CD4-positive, alpha-beta memory T cell (primary cell): ENCODE results near the gene ME3. TPM values are rescaled to one million over a fixed set of nuclear protein-coding genes. Genes with fewer than 3 reads are reported as not detected.

ENCODE experiments used
- CTCF ChIA-PET: fragments of 350-600 bp; sonication (Branson Sonifier 250); formaldehyde crosslinking; loops from one replicate; lab custom pipeline; 2021; ENCODE audit warnings: inconsistent platforms; ENCODE audit not compliant: partially characterized antibody; lab: Charles Lee
- POLR2A ChIA-PET: fragments of 350-600 bp; sonication (Branson Sonifier 250); formaldehyde crosslinking; loops from one replicate; lab custom pipeline; 2021; ENCODE audit not compliant: partially characterized antibody; lab: Charles Lee
- DNase-seq, 5 donors: peaks; one replicate each; pipeline versions ENCODE4 v3.0.0 to v3.0.0-alpha.2; 2020 to 2022; ENCODE audit warnings: mixed read lengths in 1 of 5
- H3K27ac ChIP-seq: one replicate; pipeline ENCODE4 v1.7.0; 2013; ENCODE audit warnings: low read depth, low read length
- H3K27me3 ChIP-seq: 2 replicates; pipeline ENCODE4 v1.7.0; 2013; ENCODE audit warnings: mild to moderate bottlenecking, low read length, moderate library complexity; ENCODE audit not compliant: insufficient read depth
- H3K36me3 ChIP-seq: 2 replicates; pipeline ENCODE4 v1.7.0; 2013; ENCODE audit warnings: mild to moderate bottlenecking, low read length, moderate library complexity; ENCODE audit not compliant: insufficient read depth
- H3K4me1 ChIP-seq: 2 replicates; pipeline ENCODE4 v1.7.0; 2013; ENCODE audit warnings: mild to moderate bottlenecking, low read length, moderate library complexity; ENCODE audit not compliant: insufficient read depth
- H3K4me3 ChIP-seq, 2 donors: one replicate each; pipeline ENCODE4 v1.7.0; 2013; ENCODE audit warnings: low read length in 2 of 2, mild to moderate bottlenecking in 1 of 2
- H3K9me3 ChIP-seq, 2 donors: one replicate each; pipeline ENCODE4 v1.7.0; 2013; ENCODE audit warnings: low read length in 2 of 2, control low read depth in 1 of 2; ENCODE audit not compliant: control insufficient read depth in 1 of 2
- H3K27ac Mint-ChIP-seq, 7 donors: one replicate each; pipeline ENCODE4 v1.8.0; 2020 to 2021; ENCODE audit warnings: mixed read lengths in 7 of 7, mild to moderate bottlenecking in 6 of 7, inconsistent platforms in 3 of 7, moderate library complexity in 3 of 7
- H3K27me3 Mint-ChIP-seq, 2 donors: one replicate each; pipeline ENCODE4 v1.8.0; 2020 to 2021; ENCODE audit warnings: mixed read lengths in 2 of 2
- H3K36me3 Mint-ChIP-seq, 2 donors: one replicate each; pipeline ENCODE4 v1.8.0; 2020 to 2021; ENCODE audit warnings: mixed read lengths in 2 of 2, inconsistent platforms in 1 of 2, mild to moderate bottlenecking in 1 of 2
- H3K4me1 Mint-ChIP-seq, 4 donors: one replicate each; pipeline ENCODE4 v1.8.0; 2020 to 2021; ENCODE audit warnings: mixed read lengths in 4 of 4, mild to moderate bottlenecking in 1 of 4
- H3K4me3 Mint-ChIP-seq, 8 donors: one replicate each; pipeline ENCODE4 v1.8.0; 2020 to 2021; ENCODE audit warnings: mixed read lengths in 8 of 8, mild to moderate bottlenecking in 7 of 8, moderate library complexity in 6 of 8, inconsistent platforms in 3 of 8
- H3K9me3 Mint-ChIP-seq, 8 donors: one replicate each; pipeline ENCODE4 v1.8.0; 2020 to 2021; ENCODE audit warnings: mixed read lengths in 8 of 8, mild to moderate bottlenecking in 5 of 8, inconsistent platforms in 3 of 8, moderate library complexity in 1 of 8
- intact Hi-C: fragments of 100-400 bp; cut with micrococcal nuclease; formaldehyde crosslinking; loops from one replicate; pipeline ENCODE4 v1.15.1; 2023
- polyA plus RNA-seq, 2 donors: library from polyadenylated mRNA; unstranded; fragments of 300-500 nt; fragmentation: Illumina TruSeq; gene quantifications; one replicate each; pipeline ENCODE4 v1.2.3, GENCODE V29; 2021
- total RNA-seq, 2 experiments: library from RNA; stranded (reverse); gene quantifications; one replicate each; pipeline ENCODE4 v1.2.3, GENCODE V29; 2021

Gene ME3
- total and polyA plus RNA-seq, 4 experiments from 2014 or later, result 0.15 to 1.9 (median 1.3) TPM; not detected in 1

GRCh38 chr11:86678823-86679222 lies 6.4 kb upstream of the ME3 start:
- H3K27ac Mint-ChIP-seq, result no peak overlapping the region
- no peaks in the 10 kb centered on the region for H3K36me3 Mint-ChIP-seq
- Histone ChIP-seq H3K9me3 (no peaks in the 10 kb centered on the region), H3K4me3 (no peak overlapping the region), H3K27me3 (no peaks in the 10 kb centered on the region), H3K27ac (no peak overlapping the region), H3K36me3 (no peaks in the 10 kb centered on the region), H3K4me1 (no peaks in the 10 kb centered on the region)
- H3K9me3 Mint-ChIP-seq, result no peaks in the 10 kb centered on the region
- no peak overlapping the region for H3K4me3 Mint-ChIP-seq
- ChIA-PET CTCF (interaction anchor here (1.1 kb wide), 1 partner anchor 1084 kb away, joined by 3 read pairs; no protein-coding TSS in a partner anchor), POLR2A (no interaction called here)
- intact Hi-C loops, result no loop called here
- H3K4me1 Mint-ChIP-seq, result no peaks in the 10 kb centered on the region
- DNase-seq, result no peak
- H3K27me3 Mint-ChIP-seq, result peaks cover 0 to 2% of the 10 kb centered on the region in 2 donors

GRCh38 chr11:86678296-86678695 lies 5.9 kb upstream of the ME3 start:
- Mint-ChIP-seq H3K36me3 (no peaks in the 10 kb centered on the region), H3K27me3 (peaks cover 0 to 2% of the 10 kb centered on the region in 2 donors), H3K4me3 (no peak overlapping the region), H3K27ac (no peak overlapping the region), H3K4me1 (peaks cover 0 to 1% (median under 1%) of the 10 kb centered on the region in 4 donors), H3K9me3 (no peaks in the 10 kb centered on the region)
- H3K9me3 ChIP-seq, result no peaks in the 10 kb centered on the region
- no peaks in the 10 kb centered on the region for H3K27me3 ChIP-seq
- no peaks in the 10 kb centered on the region for H3K36me3 ChIP-seq
- H3K27ac ChIP-seq, result no peak overlapping the region
- no peak for DNase-seq
- ChIA-PET CTCF (interaction anchor here (1.1 kb wide), 1 partner anchor 1083 kb away, joined by 3 read pairs; no protein-coding TSS in a partner anchor), POLR2A (no interaction called here)
- intact Hi-C loops, result no loop called here
- H3K4me1 ChIP-seq, result no peaks in the 10 kb centered on the region
- H3K4me3 ChIP-seq, result no peak overlapping the region

GRCh38 chr11:86676533-86677154 lies 4.2 kb upstream of the ME3 start:
- peaks cover 3 to 9% (median 4%) of the 10 kb centered on the region in 4 donors for H3K4me1 Mint-ChIP-seq
- H3K4me1 ChIP-seq, result no peaks in the 10 kb centered on the region
- CTCF ChIA-PET, result interaction anchor here (1.1 kb wide), 1 partner anchor 10 kb away, joined by 3 read pairs; no protein-coding TSS in a partner anchor
- no peaks in the 10 kb centered on the region for H3K36me3 Mint-ChIP-seq
- POLR2A ChIA-PET, result no interaction called here
- no peaks in the 10 kb centered on the region for H3K9me3 Mint-ChIP-seq
- H3K27me3 ChIP-seq, result no peaks in the 10 kb centered on the region
- H3K27ac Mint-ChIP-seq, result no peak overlapping the region
- no peak for DNase-seq
- H3K4me3 Mint-ChIP-seq, result no peak overlapping the region
- H3K36me3 ChIP-seq, result no peaks in the 10 kb centered on the region
- no peak overlapping the region for H3K4me3 ChIP-seq
- intact Hi-C loops, result no loop called here
- H3K27ac ChIP-seq, result no peak overlapping the region
- peaks cover 0 to 5% of the 10 kb centered on the region in 2 donors for H3K27me3 Mint-ChIP-seq
- no peaks in the 10 kb centered on the region for H3K9me3 ChIP-seq

GRCh38 chr11:86676010-86676409 lies 3.6 kb upstream of the ME3 start:
- H3K4me1 Mint-ChIP-seq, result peaks cover 6 to 13% (median 8%) of the 10 kb centered on the region in 4 donors
- Histone ChIP-seq H3K4me3 (no peak overlapping the region), H3K4me1 (peaks cover 5% of the 10 kb centered on the region), H3K27ac (no peak overlapping the region), H3K36me3 (no peaks in the 10 kb centered on the region), H3K27me3 (no peaks in the 10 kb centered on the region), H3K9me3 (no peaks in the 10 kb centered on the region)
- H3K27me3 Mint-ChIP-seq, result peaks cover 0 to 5% of the 10 kb centered on the region in 2 donors
- no peaks in the 10 kb centered on the region for H3K9me3 Mint-ChIP-seq
- ChIA-PET POLR2A (no interaction called here), CTCF (interaction anchor here (1.1 kb wide), 1 partner anchor 9 kb away, joined by 3 read pairs; no protein-coding TSS in a partner anchor)
- no peaks in the 10 kb centered on the region for H3K36me3 Mint-ChIP-seq
- intact Hi-C loops, result no loop called here
- H3K4me3 Mint-ChIP-seq, result no peak overlapping the region
- DNase-seq, result no peak
- no peak overlapping the region for H3K27ac Mint-ChIP-seq

GRCh38 chr11:86675017-86675416 lies 2.6 kb upstream of the ME3 start:
- POLR2A ChIA-PET, result no interaction called here
- Histone ChIP-seq H3K27me3 (no peaks in the 10 kb centered on the region), H3K27ac (no peak overlapping the region), H3K9me3 (no peaks in the 10 kb centered on the region), H3K36me3 (no peaks in the 10 kb centered on the region), H3K4me1 (peaks cover 8% of the 10 kb centered on the region), H3K4me3 (no peak overlapping the region)
- no peaks in the 10 kb centered on the region for H3K36me3 Mint-ChIP-seq
- H3K27me3 Mint-ChIP-seq, result peaks cover 0 to 5% of the 10 kb centered on the region in 2 donors
- H3K4me1 Mint-ChIP-seq, result peaks cover 6 to 16% (median 8%) of the 10 kb centered on the region in 4 donors
- no peak overlapping the region for H3K27ac Mint-ChIP-seq
- H3K9me3 Mint-ChIP-seq, result no peaks in the 10 kb centered on the region
- no peak overlapping the region for H3K4me3 Mint-ChIP-seq
- intact Hi-C loops, result no loop called here
- no peak for DNase-seq
- CTCF ChIA-PET, result no interaction called here

GRCh38 chr11:86673872-86674750 lies 1.7 kb upstream of the ME3 start:
- Mint-ChIP-seq H3K4me3 (no peak overlapping the region), H3K4me1 (peaks cover 6 to 16% (median 8%) of the 10 kb centered on the region in 4 donors), H3K27ac (no peak overlapping the region), H3K9me3 (no peaks in the 10 kb centered on the region), H3K36me3 (no peaks in the 10 kb centered on the region), H3K27me3 (peaks cover 2 to 6% of the 10 kb centered on the region in 2 donors)
- Histone ChIP-seq H3K4me3 (no peak overlapping the region), H3K4me1 (peaks cover 8% of the 10 kb centered on the region), H3K9me3 (no peaks in the 10 kb centered on the region), H3K27ac (no peak overlapping the region), H3K27me3 (no peaks in the 10 kb centered on the region), H3K36me3 (no peaks in the 10 kb centered on the region)
- intact Hi-C loops, result no loop called here
- no peak for DNase-seq
- CTCF ChIA-PET, result no interaction called here
- POLR2A ChIA-PET, result no interaction called here
